Measurements from ENCODE around the gene YEATS4.

Gene YEATS4

GRCh38 chr12:69343357-69343756 is 16.2 kb upstream of the YEATS4 start:
- DNase-seq: no peak

- DNase-seq: no peak
Measured at GRCh38 chr12:69343885-69344612, 15.5 kb upstream of the YEATS4 start.

GRCh38 chr12:69345077-69345476 is 14.5 kb upstream of the YEATS4 start:
- DNase-seq: no peak

GRCh38 chr12:69345742-69346141 is 13.8 kb upstream of the YEATS4 start:
- DNase-seq: no peak

GRCh38 chr12:69348162-69348938 is 11.2 kb upstream of the YEATS4 start, which contains the start of gene LYZ:
Gene LYZ (plus strand): TSS chr12:69348381. CDS start chr12:69348409, 28 bp downstream.
- no peak for DNase-seq

GRCh38 chr12:69350002-69350626 is 9.4 kb upstream of the YEATS4 start:
- DNase-seq: no peak

- no peak for DNase-seq
Measured at GRCh38 chr12:69350777-69351176, 8.8 kb upstream of the YEATS4 start.

- no peak for DNase-seq
Measured at GRCh38 chr12:69351462-69352236, 7.9 kb upstream of the YEATS4 start.

- DNase-seq: no peak
Measured at GRCh38 chr12:69352904-69353303, 6.6 kb upstream of the YEATS4 start.

- DNase-seq: no peak
Measured at GRCh38 chr12:69354172-69354555, 5.4 kb upstream of the YEATS4 start.

GRCh38 chr12:69354556-69355187 is 4.9 kb upstream of the YEATS4 start:
- DNase-seq: no peak

GRCh38 chr12:69355363-69356028 is 4.0 kb upstream of the YEATS4 start:
- no peak for DNase-seq

- DNase-seq: no peak
Measured at GRCh38 chr12:69360348-69360672, 767 bp downstream of the YEATS4 start.

- DNase-seq: no peak
Measured at GRCh38 chr12:69366796-69367195, 7.3 kb downstream of the YEATS4 start.

- no peak for DNase-seq
Measured at GRCh38 chr12:69368171-69368570, 8.6 kb downstream of the YEATS4 start.

- no peak for DNase-seq
Measured at GRCh38 chr12:69383074-69383473, 23.5 kb downstream of the YEATS4 start.

GRCh38 chr12:69385038-69385437 is 25.5 kb downstream of the YEATS4 start:
- no peak for DNase-seq

GRCh38 chr12:69386921-69387320 is 27.4 kb downstream of the YEATS4 start:
- DNase-seq: no peak

- no peak for DNase-seq
Measured at GRCh38 chr12:69388371-69388770, 28.8 kb downstream of the YEATS4 start.

- no peak for DNase-seq
Measured at GRCh38 chr12:69389831-69390230, 30.3 kb downstream of the YEATS4 start.

- DNase-seq: no peak
Measured at GRCh38 chr12:69392179-69392928, 32.8 kb downstream of the YEATS4 start.
